ENCODE data around the gene MYH7. TPM values are rescaled to one million over a fixed set of nuclear protein-coding genes. Genes with fewer than 3 reads are reported as not detected.

The MYH7 gene
- total and polyA plus RNA-seq, 8 donors, result 0.19 to 6.3 (median 0.40) TPM

DNA sequence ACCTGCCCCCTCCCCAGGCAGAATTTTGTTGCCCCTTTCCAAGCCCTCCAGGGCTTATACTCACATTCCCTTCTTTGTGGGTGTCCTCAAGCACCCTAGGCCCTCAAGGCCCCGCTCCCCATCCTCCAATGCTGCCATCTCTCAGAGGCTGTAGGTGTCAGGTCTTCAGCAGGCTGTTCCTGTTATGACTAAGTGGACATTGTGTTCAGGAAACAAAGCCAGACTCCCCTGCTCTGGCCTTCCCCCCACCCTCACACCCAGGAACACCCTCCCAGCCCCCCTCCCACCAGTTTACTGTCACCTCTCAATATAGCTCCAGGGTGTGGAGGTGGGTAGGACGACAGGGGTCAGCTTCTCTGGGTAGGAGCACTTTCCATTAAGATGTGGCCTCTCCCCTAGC, 26.0 kb downstream of the MYH7 start:
- ATAC-seq (no peak), FAIRE-seq (no peak)
- WGBS, 2 donors, result 74 to 87% methylated on average over 2 of the region's 2 CpGs

GRCh38 chr14:23408307-23408630, 27.2 kb downstream of the MYH7 start:
- no peak for FAIRE-seq

More for the DNA sequence above, 26.0 kb downstream of the MYH7 start:
- intact Hi-C loops (cut with DNase I), result no loop called here
- H3K36me3 ChIP-seq, result no peaks in the 10 kb centered on the region
- no peaks in the 10 kb centered on the region for H3K4me1 ChIP-seq
- H3K4me3 ChIP-seq, result no peak overlapping the region
- no peaks in the 10 kb centered on the region for H3K9me3 ChIP-seq
- DNase-seq, result no peak
- H3K27me3 ChIP-seq, result no peaks in the 10 kb centered on the region
- TF ChIP-seq, protein P1, sequence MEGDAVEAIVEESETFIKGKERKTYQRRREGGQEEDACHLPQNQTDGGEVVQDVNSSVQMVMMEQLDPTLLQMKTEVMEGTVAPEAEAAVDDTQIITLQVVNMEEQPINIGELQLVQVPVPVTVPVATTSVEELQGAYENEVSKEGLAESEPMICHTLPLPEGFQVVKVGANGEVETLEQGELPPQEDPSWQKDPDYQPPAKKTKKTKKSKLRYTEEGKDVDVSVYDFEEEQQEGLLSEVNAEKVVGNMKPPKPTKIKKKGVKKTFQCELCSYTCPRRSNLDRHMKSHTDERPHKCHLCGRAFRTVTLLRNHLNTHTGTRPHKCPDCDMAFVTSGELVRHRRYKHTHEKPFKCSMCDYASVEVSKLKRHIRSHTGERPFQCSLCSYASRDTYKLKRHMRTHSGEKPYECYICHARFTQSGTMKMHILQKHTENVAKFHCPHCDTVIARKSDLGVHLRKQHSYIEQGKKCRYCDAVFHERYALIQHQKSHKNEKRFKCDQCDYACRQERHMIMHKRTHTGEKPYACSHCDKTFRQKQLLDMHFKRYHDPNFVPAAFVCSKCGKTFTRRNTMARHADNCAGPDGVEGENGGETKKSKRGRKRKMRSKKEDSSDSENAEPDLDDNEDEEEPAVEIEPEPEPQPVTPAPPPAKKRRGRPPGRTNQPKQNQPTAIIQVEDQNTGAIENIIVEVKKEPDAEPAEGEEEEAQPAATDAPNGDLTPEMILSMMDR (IDR thresholded peaks at IDR 0.05), result no peak
- no peak overlapping the region for H3K27ac ChIP-seq

DNA sequence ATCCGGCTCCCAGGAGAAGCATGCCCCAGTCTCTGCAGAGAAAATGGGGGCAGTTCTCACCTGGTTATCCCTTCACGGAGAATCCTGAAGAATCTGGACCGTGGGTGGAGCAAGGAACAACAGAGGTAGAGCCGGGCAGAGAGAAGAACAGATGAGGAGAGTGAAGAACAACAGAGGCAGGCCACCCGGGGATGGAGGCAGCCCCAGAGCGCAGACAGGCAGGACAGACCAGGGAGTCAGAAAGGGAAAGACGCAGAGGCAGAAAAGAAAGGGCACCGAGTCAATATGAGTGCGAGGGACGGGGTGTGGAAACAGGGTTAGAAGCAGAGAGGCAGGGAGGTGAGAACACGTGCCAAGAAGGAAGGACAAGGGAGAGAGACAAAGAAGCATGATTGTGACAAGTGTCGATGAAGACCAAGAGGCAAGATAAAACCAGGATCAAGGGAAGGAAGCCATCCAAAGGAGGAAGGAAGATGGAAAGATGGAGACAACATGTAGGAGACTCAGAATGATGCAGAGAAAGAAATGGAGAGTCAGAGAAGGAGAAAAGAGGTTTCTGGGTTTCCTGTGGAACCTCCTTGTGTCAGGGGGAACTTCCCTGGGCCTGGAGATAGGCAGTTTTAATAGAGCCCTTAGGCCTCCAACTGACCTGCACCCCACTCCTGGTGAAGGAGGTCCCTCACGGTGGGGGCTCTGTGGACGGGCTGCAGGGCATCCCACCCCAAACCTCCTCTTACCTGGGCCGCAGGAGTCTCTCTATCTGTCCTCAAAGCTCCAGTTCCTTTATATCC, 27.7 kb downstream of the MYH7 start, which contains the start of gene MYH6:
MYH6 (minus strand) TSS at position 758 of the 791 bp plus-strand sequence. CDS start 1,050 bp downstream, outside the sequence.
- ATAC-seq (no peak), FAIRE-seq (no peak), DNase-seq (no peak)
- TF ChIP-seq, protein P1 (IDR thresholded peaks at IDR 0.05), result no peak
- Histone ChIP-seq H3K27me3 (no peaks in the 10 kb centered on the region), H3K4me1 (no peaks in the 10 kb centered on the region), H3K36me3 (no peaks in the 10 kb centered on the region), H3K27ac (no peak within 1 kb of the TSS), H3K4me3 (no peak within 1 kb of the TSS), H3K9me3 (no peaks in the 10 kb centered on the region)
- intact Hi-C loops (cut with DNase I), result no loop called here
- WGBS, 2 donors, result 60 to 70% methylated on average over 15 of the region's 15 CpGs

More at GRCh38 chr14:23408307-23408630, 27.2 kb downstream of the MYH7 start:
- Histone ChIP-seq H3K36me3 (no peaks in the 10 kb centered on the region), H3K4me3 (no peak overlapping the region), H3K27ac (no peak overlapping the region), H3K27me3 (no peaks in the 10 kb centered on the region), H3K9me3 (no peaks in the 10 kb centered on the region), H3K4me1 (no peaks in the 10 kb centered on the region)
- DNase-seq (no peak), ATAC-seq (no peak)
- WGBS, 2 donors, result 54 to 55% methylated on average over 5 of the region's 5 CpGs
- TF ChIP-seq, protein P1 (IDR thresholded peaks at IDR 0.05), result no peak
- intact Hi-C loops (cut with DNase I), result no loop called here

DNA sequence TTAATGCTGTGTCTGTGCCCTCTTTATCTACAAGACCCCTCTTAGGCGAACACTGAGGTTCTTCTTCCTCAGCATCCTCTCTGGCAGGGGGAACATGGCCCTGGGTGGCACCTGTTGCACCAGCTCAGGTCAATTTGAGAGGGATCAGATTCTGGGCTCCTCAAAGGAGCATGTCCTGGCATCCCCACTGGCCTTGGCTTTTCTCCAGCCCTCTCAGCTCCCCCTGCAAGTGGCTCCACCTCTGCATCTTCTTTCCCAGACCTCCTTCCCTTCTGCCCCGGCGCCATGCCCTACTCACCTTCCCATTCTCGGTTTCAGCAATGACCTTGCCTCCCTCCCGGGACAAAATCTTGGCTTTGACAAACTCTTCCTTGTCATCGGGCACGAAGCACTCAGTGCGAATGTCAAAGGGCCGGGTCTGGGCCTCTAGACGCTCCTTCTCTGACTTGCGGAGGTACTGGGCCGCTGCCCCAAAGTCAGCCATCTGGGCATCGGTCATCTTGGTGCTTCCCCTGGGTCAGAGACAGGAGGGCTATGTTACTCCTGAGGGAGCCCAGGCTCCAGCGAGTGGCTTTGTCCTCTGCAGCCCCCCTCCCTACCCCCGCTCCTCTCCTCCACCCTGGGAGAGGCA, 28.6 kb downstream of the MYH7 start:
- no peaks in the 10 kb centered on the region for H3K36me3 ChIP-seq
- intact Hi-C loops (cut with DNase I), result no loop called here

More for the DNA sequence above, 28.6 kb downstream of the MYH7 start:
- Histone ChIP-seq H3K9me3 (no peaks in the 10 kb centered on the region), H3K4me1 (no peaks in the 10 kb centered on the region), H3K27me3 (no peaks in the 10 kb centered on the region), H3K27ac (no peak overlapping the region), H3K4me3 (no peak overlapping the region)
- ATAC-seq (no peak), FAIRE-seq (no peak), DNase-seq (no peak)
- WGBS, 2 donors, result 67 to 78% methylated on average over 15 of the region's 15 CpGs
- TF ChIP-seq, protein P1 (IDR thresholded peaks at IDR 0.05), result no peak
